OCI-LY3 (cell line): ENCODE results near the gene INF2.

Experiments used
- H2AFZ ChIP-seq: fragments of 200-600, 300-600 bp; shearing (Covaris generic); 2 replicates; pipeline ENCODE4 v1.6.0; 2014; ENCODE audit warnings: antibody characterized with exemption, low read depth, low read length
- H3K27ac ChIP-seq: fragments of 200-600, 300-600 bp; sonication (generic); 2 replicates; pipeline ENCODE4 v1.5.1; 2014; ENCODE audit warnings: mild to moderate bottlenecking, low read length, moderate library complexity, mixed read lengths
- H3K27me3 ChIP-seq: fragments of 200-600, 300-600 bp; sonication (generic); 2 replicates; pipeline ENCODE4 v1.6.1; 2014; ENCODE audit warnings: low read depth, low read length, mixed read lengths
- H3K36me3 ChIP-seq: fragments of 200-600, 300-600 bp; sonication (generic); replicated peaks from 2 replicates; pipeline ENCODE3; 2014; ENCODE audit warnings: low read depth, low read length, mixed read lengths
- H3K4me1 ChIP-seq: fragments of 300-600, 200-600 bp; sonication (generic); 2 replicates; pipeline ENCODE4 v1.6.1; 2014; ENCODE audit warnings: low read length, mixed read lengths
- H3K4me2 ChIP-seq: fragments of 200-600, 300-600 bp; sonication (generic); 2 replicates; pipeline ENCODE4 v1.6.1; 2014; ENCODE audit warnings: low read length, mixed read lengths
- H3K4me3 ChIP-seq: fragments of 300-600, 200-600 bp; sonication (generic); 2 replicates; pipeline ENCODE4 v1.5.1; 2014; ENCODE audit warnings: antibody characterized with exemption, mild to moderate bottlenecking, low read length, moderate library complexity
- H3K79me2 ChIP-seq: fragments of 300-600, 200-600 bp; shearing (Covaris generic); 2 replicates; pipeline ENCODE4 v1.6.1; 2014; ENCODE audit warnings: mild to moderate bottlenecking, low read length, mixed read lengths
- H3K9ac ChIP-seq: fragments of 300-600, 200-600 bp; shearing (Covaris generic); 2 replicates; pipeline ENCODE4 v1.6.0; 2014; ENCODE audit warnings: mild to moderate bottlenecking, low read length, moderate library complexity
- H3K9me3 ChIP-seq: fragments of 200-600, 300-600 bp; shearing (Covaris generic); 2 replicates; pipeline ENCODE4 v1.6.1; 2014; ENCODE audit warnings: low read length, mixed read lengths; ENCODE audit not compliant: insufficient read depth
- H4K20me1 ChIP-seq: fragments of 200-600, 300-600 bp; sonication (generic); 2 replicates; pipeline ENCODE4 v1.6.1; 2016; ENCODE audit warnings: low read length, mixed read lengths; ENCODE audit not compliant: insufficient read depth
- EZH2phosphoT487 ChIP-seq: fragments of 200-600 bp; shearing (Covaris generic); IDR thresholded peaks from 2 replicates; pipeline ENCODE4 v1.6.1; 2018; ENCODE audit warnings: antibody characterized with exemption, mixed run types, low read depth
- TF ChIP-seq, protein P1 (sequence below): fragments of 200-600, 300-600 bp; sonication (generic); IDR thresholded peaks from 2 replicates; pipeline ENCODE4 v1.5.1; 2014; ENCODE audit warnings: antibody characterized with exemption, low read length, low read depth

INF2 gene

DNA sequence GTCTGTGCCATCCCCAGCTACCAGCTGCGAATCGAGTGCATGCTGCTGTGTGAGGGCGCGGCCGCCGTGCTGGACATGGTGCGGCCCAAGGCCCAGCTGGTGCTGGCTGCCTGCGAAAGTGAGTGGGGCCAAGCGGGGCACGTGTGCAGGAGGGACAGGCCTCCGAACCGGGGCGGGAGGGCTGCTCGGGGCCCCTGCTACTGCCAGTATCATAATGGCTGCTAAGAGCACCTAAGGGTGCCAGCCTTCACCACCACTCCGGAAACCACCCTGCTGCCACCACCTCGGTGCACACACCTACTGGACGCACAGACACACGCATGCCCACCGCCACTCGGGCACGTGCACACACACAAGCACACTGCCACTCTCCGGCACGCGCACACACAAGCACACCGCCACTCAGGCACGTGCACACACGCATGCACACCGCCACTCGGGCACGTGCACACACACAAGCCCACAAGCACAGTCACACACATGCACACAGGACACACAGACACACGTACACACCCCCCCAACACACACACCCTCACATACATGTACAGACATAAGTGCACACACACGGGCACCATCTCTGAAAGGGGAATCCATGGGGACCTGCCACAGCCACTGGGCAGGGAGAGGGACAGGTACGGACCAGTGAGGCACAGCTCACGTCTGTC, 20.8 kb downstream of the INF2 start:
- no peak overlapping the region for H3K9ac ChIP-seq
- H2AFZ ChIP-seq = no peak overlapping the region
- H3K4me2 ChIP-seq = no peak overlapping the region
- no peaks in the 10 kb centered on the region for H3K27me3 ChIP-seq
- H3K4me3 ChIP-seq = no peak overlapping the region
- H3K36me3 ChIP-seq = no peaks in the 10 kb centered on the region
- H3K27ac ChIP-seq = no peak overlapping the region
- no peak for TF ChIP-seq EZH2phosphoT487
- TF ChIP-seq, protein P1, sequence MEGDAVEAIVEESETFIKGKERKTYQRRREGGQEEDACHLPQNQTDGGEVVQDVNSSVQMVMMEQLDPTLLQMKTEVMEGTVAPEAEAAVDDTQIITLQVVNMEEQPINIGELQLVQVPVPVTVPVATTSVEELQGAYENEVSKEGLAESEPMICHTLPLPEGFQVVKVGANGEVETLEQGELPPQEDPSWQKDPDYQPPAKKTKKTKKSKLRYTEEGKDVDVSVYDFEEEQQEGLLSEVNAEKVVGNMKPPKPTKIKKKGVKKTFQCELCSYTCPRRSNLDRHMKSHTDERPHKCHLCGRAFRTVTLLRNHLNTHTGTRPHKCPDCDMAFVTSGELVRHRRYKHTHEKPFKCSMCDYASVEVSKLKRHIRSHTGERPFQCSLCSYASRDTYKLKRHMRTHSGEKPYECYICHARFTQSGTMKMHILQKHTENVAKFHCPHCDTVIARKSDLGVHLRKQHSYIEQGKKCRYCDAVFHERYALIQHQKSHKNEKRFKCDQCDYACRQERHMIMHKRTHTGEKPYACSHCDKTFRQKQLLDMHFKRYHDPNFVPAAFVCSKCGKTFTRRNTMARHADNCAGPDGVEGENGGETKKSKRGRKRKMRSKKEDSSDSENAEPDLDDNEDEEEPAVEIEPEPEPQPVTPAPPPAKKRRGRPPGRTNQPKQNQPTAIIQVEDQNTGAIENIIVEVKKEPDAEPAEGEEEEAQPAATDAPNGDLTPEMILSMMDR = no peak
- no peaks in the 10 kb centered on the region for H4K20me1 ChIP-seq
- no peaks in the 10 kb centered on the region for H3K4me1 ChIP-seq
- H3K9me3 ChIP-seq = no peaks in the 10 kb centered on the region
- H3K79me2 ChIP-seq = no peaks in the 10 kb centered on the region

DNA sequence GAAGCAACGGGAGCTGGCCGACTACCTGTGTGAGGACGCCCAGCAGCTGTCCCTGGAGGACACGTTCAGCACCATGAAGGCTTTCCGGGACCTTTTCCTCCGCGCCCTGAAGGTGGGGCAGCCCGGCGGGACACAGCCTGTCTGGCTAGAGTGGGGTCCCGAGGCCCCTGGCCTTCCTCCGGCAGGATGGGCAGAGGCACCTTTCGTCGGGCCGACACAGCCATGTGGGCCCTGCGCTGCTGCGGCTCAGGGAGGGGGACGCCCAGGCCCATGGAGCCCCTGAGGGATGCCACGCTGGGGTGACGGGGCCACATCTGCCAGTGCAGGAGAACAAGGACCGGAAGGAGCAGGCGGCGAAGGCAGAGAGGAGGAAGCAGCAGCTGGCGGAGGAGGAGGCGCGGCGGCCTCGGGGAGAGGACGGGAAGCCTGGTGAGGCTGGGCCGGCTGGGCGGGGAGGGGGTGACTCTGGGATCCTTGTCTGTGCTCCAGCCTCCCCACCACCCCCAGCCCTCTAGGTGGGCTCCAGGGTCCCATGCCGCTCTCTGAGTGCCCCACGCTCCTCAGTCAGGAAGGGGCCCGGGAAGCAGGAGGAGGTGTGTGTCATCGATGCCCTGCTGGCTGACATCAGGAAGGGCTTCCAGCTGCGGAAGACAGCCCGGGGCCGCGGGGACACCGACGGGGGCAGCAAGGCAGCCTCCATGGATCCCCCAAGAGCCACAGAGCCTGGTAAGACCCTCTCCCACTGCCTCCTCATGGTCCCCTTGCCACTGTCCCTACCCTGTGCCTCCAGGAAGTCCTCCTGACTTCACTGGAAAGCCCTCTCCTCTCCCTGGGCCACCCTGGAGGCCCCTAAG, 23.7 kb downstream of the INF2 start:
- no peaks in the 10 kb centered on the region for H3K27me3 ChIP-seq
- no peak overlapping the region for H3K4me3 ChIP-seq
- no peaks in the 10 kb centered on the region for H3K4me1 ChIP-seq
- H3K36me3 ChIP-seq = no peaks in the 10 kb centered on the region
- H3K4me2 ChIP-seq = no peak overlapping the region
- H3K9ac ChIP-seq = no peak overlapping the region
- no peaks in the 10 kb centered on the region for H3K9me3 ChIP-seq
- H2AFZ ChIP-seq = no peak overlapping the region
- H3K27ac ChIP-seq = no peak overlapping the region
- H4K20me1 ChIP-seq = no peaks in the 10 kb centered on the region
- TF ChIP-seq, protein P1 = no peak
- no peak for TF ChIP-seq EZH2phosphoT487
- no peaks in the 10 kb centered on the region for H3K79me2 ChIP-seq

DNA sequence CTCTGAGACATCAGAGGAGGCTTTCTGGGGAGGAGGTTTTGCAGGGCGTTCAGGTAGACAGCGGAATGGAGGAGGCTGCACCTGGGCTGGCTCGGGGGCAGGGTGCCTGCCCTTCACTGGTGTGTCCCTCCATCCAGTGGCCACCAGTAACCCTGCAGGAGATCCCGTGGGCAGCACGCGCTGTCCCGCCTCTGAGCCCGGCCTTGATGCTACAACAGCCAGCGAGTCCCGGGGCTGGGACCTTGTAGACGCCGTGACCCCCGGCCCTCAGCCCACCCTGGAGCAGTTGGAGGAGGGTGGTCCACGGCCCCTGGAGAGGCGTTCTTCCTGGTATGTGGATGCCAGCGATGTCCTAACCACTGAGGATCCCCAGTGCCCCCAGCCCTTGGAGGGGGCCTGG, 24.6 kb downstream of the INF2 start:
- Histone ChIP-seq H4K20me1 (no peaks in the 10 kb centered on the region), H3K9me3 (no peaks in the 10 kb centered on the region), H3K4me3 (no peak overlapping the region), H3K27ac (no peak overlapping the region), H3K4me2 (no peak overlapping the region), H3K9ac (no peak overlapping the region), H2AFZ (no peak overlapping the region), H3K79me2 (no peaks in the 10 kb centered on the region), H3K4me1 (no peaks in the 10 kb centered on the region), H3K27me3 (no peaks in the 10 kb centered on the region), H3K36me3 (no peaks in the 10 kb centered on the region)
- no peak for TF ChIP-seq EZH2phosphoT487
- TF ChIP-seq, protein P1 = no peak

DNA sequence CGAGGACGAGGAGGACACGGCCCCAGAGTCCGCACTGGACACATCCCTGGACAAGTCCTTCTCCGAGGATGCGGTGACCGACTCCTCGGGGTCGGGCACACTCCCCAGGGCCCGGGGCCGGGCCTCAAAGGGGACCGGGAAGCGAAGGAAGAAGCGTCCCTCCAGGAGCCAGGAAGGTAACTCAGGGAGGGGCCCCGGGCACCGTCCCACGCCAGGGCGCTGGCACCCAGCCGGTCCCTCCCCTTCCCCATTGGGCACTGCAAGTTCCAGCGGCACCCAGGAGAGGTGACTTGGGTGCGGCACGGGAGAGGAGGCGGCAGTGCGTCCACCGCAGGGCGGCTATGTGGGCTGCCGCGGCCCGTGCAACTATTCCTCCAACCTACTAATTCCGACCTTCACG, 25.3 kb downstream of the INF2 start:
- H3K27ac ChIP-seq = no peak overlapping the region
- H3K4me1 ChIP-seq = no peaks in the 10 kb centered on the region
- H3K4me3 ChIP-seq = no peak overlapping the region
- no peak overlapping the region for H3K4me2 ChIP-seq
- H4K20me1 ChIP-seq = no peaks in the 10 kb centered on the region
- no peaks in the 10 kb centered on the region for H3K36me3 ChIP-seq
- H3K79me2 ChIP-seq = no peaks in the 10 kb centered on the region
- H3K27me3 ChIP-seq = no peaks in the 10 kb centered on the region
- H3K9me3 ChIP-seq = no peaks in the 10 kb centered on the region
- H3K9ac ChIP-seq = no peak overlapping the region
- no peak for TF ChIP-seq EZH2phosphoT487
- no peak overlapping the region for H2AFZ ChIP-seq
